ENCODE data around the gene UBR4. TPM values are rescaled to one million over a fixed set of nuclear protein-coding genes. Genes with fewer than 3 reads are reported as not detected.

The UBR4 gene
- total and polyA plus RNA-seq, 2 of the 8 experiments (the other 6 are each of a cell fraction or from before 2014, with no cell fraction given), result 139 to 152 TPM

DNA sequence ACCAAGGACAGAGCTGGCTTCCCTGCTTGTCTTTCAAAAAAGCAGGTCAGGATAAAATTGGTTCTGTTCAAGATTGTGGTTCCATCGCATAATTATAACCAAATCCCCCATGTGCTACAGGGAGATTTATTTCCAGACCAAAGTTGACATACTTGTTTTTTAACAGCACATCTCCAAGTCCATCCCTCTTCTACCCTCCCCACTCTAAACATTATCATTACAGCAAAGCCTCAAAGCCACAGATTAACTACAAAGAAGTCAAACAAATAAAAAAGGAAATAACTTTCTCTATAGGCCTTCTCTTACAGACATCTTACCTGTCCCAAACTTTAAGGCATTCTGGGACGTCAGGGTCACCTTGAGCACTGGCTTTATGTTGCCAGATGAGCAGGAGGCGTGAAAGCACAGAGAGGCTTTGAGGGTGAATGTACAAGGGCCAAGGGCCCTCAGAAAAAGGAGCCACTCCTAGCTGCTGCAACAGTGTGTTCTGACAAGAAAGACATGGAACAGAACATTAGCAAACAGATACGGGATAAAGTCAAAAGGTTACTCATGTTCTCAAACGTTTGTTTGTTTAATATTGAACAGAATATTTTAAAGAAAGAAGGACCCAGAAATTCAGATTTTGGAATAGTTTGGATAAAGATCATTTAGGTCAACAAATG, 31.2 kb downstream of the UBR4 start (continued):
- no peak for TF ChIP-seq NRF1 (IDR thresholded peaks at IDR 0.05; ENCODE audit: low read depth, low read length)
- no peak for TF ChIP-seq CHD2 (IDR thresholded peaks at IDR 0.05; ENCODE audit: low read length)
- TF ChIP-seq SIRT6 (IDR thresholded peaks at IDR 0.05; ENCODE audit: low read length), result no peak
- TF ChIP-seq SRF (IDR thresholded peaks at IDR 0.05; ENCODE audit: low read depth, low read length), result no peak
- TF ChIP-seq CTBP2 (IDR thresholded peaks at IDR 0.05; ENCODE audit: borderline replicate concordance, insufficient read depth, insufficient read length, low read length), result no peak
